Liver (tissue), 9 donors: ENCODE data around the gene LOXL4. TPM values are rescaled to one million over a fixed set of nuclear protein-coding genes. Genes with fewer than 3 reads are reported as not detected.
A peak's percentile ranks its signal among the peaks of the same experiment; 100 is the strongest.

ENCODE experiments used
- DNase-seq: peaks from one replicate; pipeline ENCODE4 v3.0.0-alpha.2; 2017; ENCODE audit warnings: low spot score
- H3K27ac ChIP-seq, 2 donors: one replicate each; pipeline ENCODE4 v1.7.0; 2013; ENCODE audit warnings: inconsistent platforms in 2 of 2, low read length in 2 of 2, control low read depth in 1 of 2, low read depth in 1 of 2, mild to moderate bottlenecking in 1 of 2
- H3K27me3 ChIP-seq, 4 donors: one replicate each; pipeline versions ENCODE4 v1.6.1 to v1.7.0; 2013; ENCODE audit warnings: low read length in 3 of 4, inconsistent platforms in 1 of 4, mild to moderate bottlenecking in 1 of 4, moderate library complexity in 1 of 4; ENCODE audit not compliant: control insufficient read depth in 4 of 4, insufficient read depth in 4 of 4
- H3K36me3 ChIP-seq, 4 donors: one replicate each; pipeline versions ENCODE4 v1.6.1 to v1.7.0; 2013; ENCODE audit warnings: low read length in 3 of 4, mild to moderate bottlenecking in 3 of 4, low read depth in 1 of 4, moderate library complexity in 1 of 4; ENCODE audit not compliant: control insufficient read depth in 4 of 4, insufficient read depth in 3 of 4
- H3K4me1 ChIP-seq, 4 donors: one replicate each; pipeline versions ENCODE4 v1.6.1 to v1.7.0; 2013; ENCODE audit warnings: low read length in 3 of 4, mild to moderate bottlenecking in 3 of 4, moderate library complexity in 1 of 4; ENCODE audit not compliant: control insufficient read depth in 4 of 4, insufficient read depth in 4 of 4
- H3K4me3 ChIP-seq, 3 donors: one replicate each; pipeline versions ENCODE4 v1.6.1 to v1.7.0; 2013; ENCODE audit warnings: low read length in 3 of 3, control low read depth in 1 of 3, low read depth in 1 of 3, mild to moderate bottlenecking in 1 of 3
- H3K9ac ChIP-seq, 2 donors: one replicate each; pipeline ENCODE4 v1.7.0; 2013; ENCODE audit warnings: low read length in 2 of 2, mild to moderate bottlenecking in 2 of 2, moderate library complexity in 2 of 2, control low read depth in 1 of 2, low read depth in 1 of 2
- H3K9me3 ChIP-seq, 4 donors: one replicate each; pipeline versions ENCODE4 v1.6.1 to v1.7.0; 2013; ENCODE audit warnings: low read length in 3 of 4; ENCODE audit not compliant: control insufficient read depth in 4 of 4
- EGR1 ChIP-seq, 2 donors: IDR thresholded peaks; 2 replicates each; pipeline ENCODE4 v1.6.1; 2016 to 2018; ENCODE audit warnings: antibody characterized with exemption in 2 of 2, low read depth in 2 of 2
- FOXA1 ChIP-seq: IDR thresholded peaks from 2 replicates; pipeline ENCODE4 v1.6.1; 2016; ENCODE audit warnings: antibody characterized with exemption
- FOXA2 ChIP-seq: IDR thresholded peaks from 2 replicates; pipeline ENCODE4 v1.6.1; 2016; ENCODE audit warnings: antibody characterized with exemption
- GABPA ChIP-seq, 2 donors: IDR thresholded peaks in 1 of 2; conservative IDR thresholded peaks in 1 of 2; 2 replicates each; pipeline ENCODE4 v1.6.1; 2016; ENCODE audit warnings: antibody characterized with exemption in 2 of 2, mild to moderate bottlenecking in 1 of 2, moderate library complexity in 1 of 2
- HNF4A ChIP-seq, 2 donors: conservative IDR thresholded peaks; 2 replicates each; pipeline ENCODE4 v1.6.1; 2016; ENCODE audit warnings: antibody characterized with exemption in 2 of 2, mild to moderate bottlenecking in 2 of 2
- HNF4G ChIP-seq: IDR thresholded peaks from 2 replicates; pipeline ENCODE4 v1.6.1; 2016; ENCODE audit warnings: antibody characterized with exemption
- JUND ChIP-seq, 2 donors: IDR thresholded peaks; 2 replicates each; pipeline ENCODE4 v1.6.1; 2016; ENCODE audit warnings: antibody characterized with exemption in 2 of 2
- NR2F2 ChIP-seq: IDR thresholded peaks from 2 replicates; pipeline ENCODE4 v1.6.1; 2016; ENCODE audit warnings: antibody characterized with exemption
- RAD21 ChIP-seq, 2 donors: IDR thresholded peaks; 2 replicates each; pipeline ENCODE4 v1.6.1; 2016; ENCODE audit warnings: antibody characterized with exemption in 2 of 2, mild to moderate bottlenecking in 2 of 2
- RXRA ChIP-seq, 2 donors: IDR thresholded peaks; 2 replicates each; pipeline ENCODE4 v1.6.1; 2017 to 2018; ENCODE audit warnings: antibody characterized with exemption in 2 of 2, mild to moderate bottlenecking in 1 of 2
- SP1 ChIP-seq: IDR thresholded peaks from 2 replicates; pipeline ENCODE4 v1.6.1; 2018; ENCODE audit warnings: antibody characterized with exemption, mild to moderate bottlenecking
- TAF1 ChIP-seq: conservative IDR thresholded peaks from 2 replicates; pipeline ENCODE4 v1.6.1; 2016; ENCODE audit warnings: antibody characterized with exemption, mild to moderate bottlenecking
- YY1 ChIP-seq: IDR thresholded peaks from 2 replicates; pipeline ENCODE4 v1.6.1; 2016; ENCODE audit warnings: antibody characterized with exemption, mild to moderate bottlenecking
- WGBS: extraction: QIAGEN DNeasy Blood & Tissue Kit; methylation state at CpG from one replicate; pipeline ENCODE4 v1.1.7; 2013; 5-methylcytosine and 5-hydroxymethylcytosine counted together
- polyA plus RNA-seq, 2 donors: library from polyadenylated mRNA; stranded (reverse) in 1 of 2; unstranded in 1 of 2; fragments of 200-250 nt in 1 of 2; fragments of >200 nt in 1 of 2; fragmentation: Nextera tagmentation in 1 of 2; extraction: Ambion mirVana in 1 of 2; gene quantifications; one replicate each; pipeline versions ENCODE4 v1.2.1 to v1.2.3, GENCODE V29; 2013 to 2015
- total RNA-seq, 2 donors: library from RNA; depleted of rRNA; stranded (reverse); fragments of >200 nt; gene quantifications; one replicate each; pipeline ENCODE4 v1.2.3, GENCODE V29; 2014
- TF ChIP-seq, protein P1 (sequence below): fragments of 150-350 bp; IDR thresholded peaks from 2 replicates; pipeline ENCODE4 v1.5.1; 2017; ENCODE audit warnings: improper control_type of control experiment, low read depth, low read length; ENCODE audit not compliant: missing input control
- TF ChIP-seq, protein P2 (sequence below): IDR thresholded peaks from 2 replicates; pipeline ENCODE4 v1.6.1; 2016; ENCODE audit warnings: antibody characterized with exemption, mild to moderate bottlenecking
- TF ChIP-seq, protein P3 (sequence below): IDR thresholded peaks from 2 replicates; pipeline ENCODE4 v1.6.1; 2016; ENCODE audit warnings: antibody characterized with exemption
- TF ChIP-seq, protein P4 (sequence below): IDR thresholded peaks from 2 replicates; pipeline ENCODE4 v1.6.1; 2016; ENCODE audit warnings: antibody characterized with exemption
- TF ChIP-seq, protein P5 (sequence below): IDR thresholded peaks from 2 replicates; pipeline ENCODE4 v1.6.1; 2016; ENCODE audit warnings: antibody characterized with exemption
- donor health status: healthy.
- donor health status: healthy.
- donor health status: healthy.
- donor health status: healthy.
- donor health status: healthy.

The LOXL4 gene
- total and polyA plus RNA-seq, 4 donors, result 0.38 to 18.5 (median 1.0) TPM

- H3K27me3 ChIP-seq, result no peaks in the 10 kb centered on the region
- TF ChIP-seq, protein P1, sequence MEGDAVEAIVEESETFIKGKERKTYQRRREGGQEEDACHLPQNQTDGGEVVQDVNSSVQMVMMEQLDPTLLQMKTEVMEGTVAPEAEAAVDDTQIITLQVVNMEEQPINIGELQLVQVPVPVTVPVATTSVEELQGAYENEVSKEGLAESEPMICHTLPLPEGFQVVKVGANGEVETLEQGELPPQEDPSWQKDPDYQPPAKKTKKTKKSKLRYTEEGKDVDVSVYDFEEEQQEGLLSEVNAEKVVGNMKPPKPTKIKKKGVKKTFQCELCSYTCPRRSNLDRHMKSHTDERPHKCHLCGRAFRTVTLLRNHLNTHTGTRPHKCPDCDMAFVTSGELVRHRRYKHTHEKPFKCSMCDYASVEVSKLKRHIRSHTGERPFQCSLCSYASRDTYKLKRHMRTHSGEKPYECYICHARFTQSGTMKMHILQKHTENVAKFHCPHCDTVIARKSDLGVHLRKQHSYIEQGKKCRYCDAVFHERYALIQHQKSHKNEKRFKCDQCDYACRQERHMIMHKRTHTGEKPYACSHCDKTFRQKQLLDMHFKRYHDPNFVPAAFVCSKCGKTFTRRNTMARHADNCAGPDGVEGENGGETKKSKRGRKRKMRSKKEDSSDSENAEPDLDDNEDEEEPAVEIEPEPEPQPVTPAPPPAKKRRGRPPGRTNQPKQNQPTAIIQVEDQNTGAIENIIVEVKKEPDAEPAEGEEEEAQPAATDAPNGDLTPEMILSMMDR, result no peak
- no peak for TF ChIP-seq EGR1 (IDR thresholded peaks at IDR 0.05; ENCODE audit: low read depth in 2 of 2)
- TF ChIP-seq, protein P2, sequence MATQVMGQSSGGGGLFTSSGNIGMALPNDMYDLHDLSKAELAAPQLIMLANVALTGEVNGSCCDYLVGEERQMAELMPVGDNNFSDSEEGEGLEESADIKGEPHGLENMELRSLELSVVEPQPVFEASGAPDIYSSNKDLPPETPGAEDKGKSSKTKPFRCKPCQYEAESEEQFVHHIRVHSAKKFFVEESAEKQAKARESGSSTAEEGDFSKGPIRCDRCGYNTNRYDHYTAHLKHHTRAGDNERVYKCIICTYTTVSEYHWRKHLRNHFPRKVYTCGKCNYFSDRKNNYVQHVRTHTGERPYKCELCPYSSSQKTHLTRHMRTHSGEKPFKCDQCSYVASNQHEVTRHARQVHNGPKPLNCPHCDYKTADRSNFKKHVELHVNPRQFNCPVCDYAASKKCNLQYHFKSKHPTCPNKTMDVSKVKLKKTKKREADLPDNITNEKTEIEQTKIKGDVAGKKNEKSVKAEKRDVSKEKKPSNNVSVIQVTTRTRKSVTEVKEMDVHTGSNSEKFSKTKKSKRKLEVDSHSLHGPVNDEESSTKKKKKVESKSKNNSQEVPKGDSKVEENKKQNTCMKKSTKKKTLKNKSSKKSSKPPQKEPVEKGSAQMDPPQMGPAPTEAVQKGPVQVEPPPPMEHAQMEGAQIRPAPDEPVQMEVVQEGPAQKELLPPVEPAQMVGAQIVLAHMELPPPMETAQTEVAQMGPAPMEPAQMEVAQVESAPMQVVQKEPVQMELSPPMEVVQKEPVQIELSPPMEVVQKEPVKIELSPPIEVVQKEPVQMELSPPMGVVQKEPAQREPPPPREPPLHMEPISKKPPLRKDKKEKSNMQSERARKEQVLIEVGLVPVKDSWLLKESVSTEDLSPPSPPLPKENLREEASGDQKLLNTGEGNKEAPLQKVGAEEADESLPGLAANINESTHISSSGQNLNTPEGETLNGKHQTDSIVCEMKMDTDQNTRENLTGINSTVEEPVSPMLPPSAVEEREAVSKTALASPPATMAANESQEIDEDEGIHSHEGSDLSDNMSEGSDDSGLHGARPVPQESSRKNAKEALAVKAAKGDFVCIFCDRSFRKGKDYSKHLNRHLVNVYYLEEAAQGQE, result no peak
- no peak for TF ChIP-seq FOXA1
- TF ChIP-seq JUND (IDR thresholded peaks at IDR 0.05), result no peak
- no peak for TF ChIP-seq GABPA (IDR thresholded peaks at IDR 0.05 in 1 of 2, conservative IDR thresholded peaks at IDR 0.05 in 1 of 2)
- TF ChIP-seq RXRA (IDR thresholded peaks at IDR 0.05), result no peak
- TF ChIP-seq RAD21 (IDR thresholded peaks at IDR 0.05), result no peak
- no peak for TF ChIP-seq TAF1
- TF ChIP-seq NR2F2, result no peak
- TF ChIP-seq, protein P3, sequence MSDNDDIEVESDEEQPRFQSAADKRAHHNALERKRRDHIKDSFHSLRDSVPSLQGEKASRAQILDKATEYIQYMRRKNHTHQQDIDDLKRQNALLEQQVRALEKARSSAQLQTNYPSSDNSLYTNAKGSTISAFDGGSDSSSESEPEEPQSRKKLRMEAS, result no peak
- TF ChIP-seq, protein P4, sequence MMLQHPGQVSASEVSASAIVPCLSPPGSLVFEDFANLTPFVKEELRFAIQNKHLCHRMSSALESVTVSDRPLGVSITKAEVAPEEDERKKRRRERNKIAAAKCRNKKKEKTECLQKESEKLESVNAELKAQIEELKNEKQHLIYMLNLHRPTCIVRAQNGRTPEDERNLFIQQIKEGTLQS, result no peak
- TF ChIP-seq HNF4G, result no peak
- TF ChIP-seq SP1, result no peak
- no peak for TF ChIP-seq HNF4A (conservative IDR thresholded peaks at IDR 0.05)
- TF ChIP-seq YY1, result no peak
- TF ChIP-seq FOXA2, result no peak
- TF ChIP-seq, protein P5, sequence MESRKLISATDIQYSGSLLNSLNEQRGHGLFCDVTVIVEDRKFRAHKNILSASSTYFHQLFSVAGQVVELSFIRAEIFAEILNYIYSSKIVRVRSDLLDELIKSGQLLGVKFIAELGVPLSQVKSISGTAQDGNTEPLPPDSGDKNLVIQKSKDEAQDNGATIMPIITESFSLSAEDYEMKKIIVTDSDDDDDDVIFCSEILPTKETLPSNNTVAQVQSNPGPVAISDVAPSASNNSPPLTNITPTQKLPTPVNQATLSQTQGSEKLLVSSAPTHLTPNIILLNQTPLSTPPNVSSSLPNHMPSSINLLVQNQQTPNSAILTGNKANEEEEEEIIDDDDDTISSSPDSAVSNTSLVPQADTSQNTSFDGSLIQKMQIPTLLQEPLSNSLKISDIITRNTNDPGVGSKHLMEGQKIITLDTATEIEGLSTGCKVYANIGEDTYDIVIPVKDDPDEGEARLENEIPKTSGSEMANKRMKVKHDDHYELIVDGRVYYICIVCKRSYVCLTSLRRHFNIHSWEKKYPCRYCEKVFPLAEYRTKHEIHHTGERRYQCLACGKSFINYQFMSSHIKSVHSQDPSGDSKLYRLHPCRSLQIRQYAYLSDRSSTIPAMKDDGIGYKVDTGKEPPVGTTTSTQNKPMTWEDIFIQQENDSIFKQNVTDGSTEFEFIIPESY, result no peak
- no peaks in the 10 kb centered on the region for H3K4me1 ChIP-seq
- H3K36me3 ChIP-seq, result peaks cover 0 to 5% (median 1%) of the 10 kb centered on the region in 4 donors
- H3K9ac ChIP-seq, result no peak overlapping the region
- 92% methylated on average over 10 of the region's 10 CpGs for WGBS
- no peaks in the 10 kb centered on the region for H3K9me3 ChIP-seq
- no peak overlapping the region for H3K27ac ChIP-seq
- no peak overlapping the region for H3K4me3 ChIP-seq
- DNase-seq, result peak; percentile 27
Observed at GRCh38 chr10:98254234-98254974, 13.6 kb downstream of the LOXL4 start.
